A673 (cell line): Measurements from ENCODE around the gene MYO18B. TPM values are rescaled to one million over a fixed set of nuclear protein-coding genes. Genes with fewer than 3 reads are reported as not detected.

Experiments used
- BruUV-seq: library from RNA; stranded (reverse); fragments of 400-500 nt; replicated peaks from 2 replicates; lab custom pipeline; 2021; lab: Mats Ljungman, UMichigan
- CTCF ChIA-PET: fragments of 300-600 bp; sonication (Branson Sonifier 250); formaldehyde crosslinking; loops from one replicate; lab custom pipeline; 2022; ENCODE audit warnings: antibody characterized with exemption; lab: Charles Lee
- POLR2A ChIA-PET: fragments of 300-600 bp; sonication (Branson Sonifier 250); formaldehyde crosslinking; loops from one replicate; lab custom pipeline; 2022; ENCODE audit warnings: antibody characterized with exemption; ENCODE audit not compliant: low non-redundant PET; lab: Charles Lee
- DNase-seq: peaks from one replicate; pipeline ENCODE4 v3.0.0-alpha.2; 2015; ENCODE audit warnings: low spot score
- H3K27ac ChIP-seq: fragments of 200-600 bp; sonication (generic); 2 replicates; pipeline ENCODE4 v1.5.1; 2016; ENCODE audit warnings: mixed run types, low read depth, mild to moderate bottlenecking, mixed read lengths, antibody characterized with exemption, low read length; ENCODE audit not compliant: poor library complexity, severe bottlenecking
- H3K27me3 ChIP-seq: fragments of 200-600 bp; sonication (generic); replicated peaks from 2 replicates; pipeline ENCODE4 v1.6.1; 2017; ENCODE audit warnings: mixed run types, low read depth, mild to moderate bottlenecking, mixed read lengths, antibody characterized with exemption, low read length; ENCODE audit not compliant: insufficient read depth, poor library complexity
- H3K36me3 ChIP-seq: fragments of 200-600 bp; sonication (generic); 2 replicates; pipeline ENCODE4 v1.6.1; 2016; ENCODE audit warnings: mixed run types, mild to moderate bottlenecking, mixed read lengths, antibody characterized with exemption, low read length; ENCODE audit not compliant: insufficient read depth, poor library complexity, severe bottlenecking
- H3K4me1 ChIP-seq: fragments of 200-600 bp; sonication (generic); 2 replicates; pipeline ENCODE4 v1.6.1; 2017; ENCODE audit warnings: mixed run types, mild to moderate bottlenecking, mixed read lengths, antibody characterized with exemption, low read length; ENCODE audit not compliant: insufficient read depth, poor library complexity, severe bottlenecking
- H3K4me3 ChIP-seq: fragments of 200-600 bp; sonication (generic); 2 replicates; pipeline ENCODE4 v1.5.1; 2016; ENCODE audit warnings: low read depth, mixed run types, mild to moderate bottlenecking, mixed read lengths, low read length; ENCODE audit not compliant: poor library complexity, severe bottlenecking
- H3K9me3 ChIP-seq: fragments of 200-600 bp; sonication (generic); 2 replicates; pipeline ENCODE4 v1.6.1; 2016; ENCODE audit warnings: mixed run types, low read depth, mild to moderate bottlenecking, mixed read lengths, antibody characterized with exemption, low read length; ENCODE audit not compliant: poor library complexity, severe bottlenecking
- EZH2 ChIP-seq: fragments of 200-600 bp; sonication (generic); IDR thresholded peaks from 2 replicates; pipeline ENCODE4 v1.6.1; 2017; ENCODE audit warnings: borderline replicate concordance, low read depth, mild to moderate bottlenecking, mixed read lengths, antibody characterized with exemption, low read length; ENCODE audit not compliant: poor library complexity, severe bottlenecking
- intact Hi-C: fragments of 100-400 bp; cut with micrococcal nuclease; formaldehyde crosslinking; loops from one replicate; pipeline ENCODE4 v1.10.0; 2022; ENCODE audit not compliant: unreplicated experiment
- total RNA-seq: library from RNA; stranded (reverse); gene quantifications from 2 replicates; pipeline ENCODE4 v1.2.3, GENCODE V29; 2021
- TF ChIP-seq, protein P1 (sequence below): fragments of 300-800, 200-600 bp; sonication (generic); conservative IDR thresholded peaks from 2 replicates; pipeline ENCODE4 v1.5.1; 2017; ENCODE audit warnings: low read depth, mild to moderate bottlenecking, antibody characterized with exemption, low read length, moderate library complexity, mixed read lengths

The MYO18B gene
- total RNA-seq, 1 experiment from 2014 or later: not detected

DNA sequence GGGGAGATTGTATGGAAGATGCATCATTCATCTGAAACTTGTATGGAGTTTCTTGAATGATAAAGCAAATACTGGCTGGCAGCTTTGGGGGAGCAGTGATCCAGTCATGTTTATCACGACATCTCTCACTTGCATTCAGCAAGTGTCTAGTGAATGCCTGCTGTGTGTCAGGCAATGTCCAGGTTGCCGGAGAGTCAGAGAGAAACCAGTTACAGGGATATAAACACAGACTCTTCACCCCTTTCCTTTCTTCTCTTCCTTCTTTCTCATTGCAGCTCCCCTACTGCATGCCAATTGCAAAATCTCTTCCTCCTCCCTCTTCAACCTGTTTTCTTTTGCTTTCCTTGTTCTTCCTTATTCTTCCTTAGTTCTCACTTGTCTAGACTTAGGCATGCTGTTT is 220.7 kb downstream of the MYO18B start:
- POLR2A ChIA-PET: no interaction called here

GRCh38 chr22:25964961-25965730 is 223.2 kb downstream of the MYO18B start:
- Histone ChIP-seq H3K36me3 (no peaks in the 10 kb centered on the region), H3K9me3 (no peaks in the 10 kb centered on the region), H3K27me3 (no peaks in the 10 kb centered on the region), H3K4me3 (no peak overlapping the region), H3K27ac (no peak overlapping the region), H3K4me1 (peaks cover 4% of the 10 kb centered on the region)
- CTCF ChIA-PET: no interaction called here
- no TSS peak for BruUV-seq
- POLR2A ChIA-PET: no interaction called here
- TF ChIP-seq, protein P1, sequence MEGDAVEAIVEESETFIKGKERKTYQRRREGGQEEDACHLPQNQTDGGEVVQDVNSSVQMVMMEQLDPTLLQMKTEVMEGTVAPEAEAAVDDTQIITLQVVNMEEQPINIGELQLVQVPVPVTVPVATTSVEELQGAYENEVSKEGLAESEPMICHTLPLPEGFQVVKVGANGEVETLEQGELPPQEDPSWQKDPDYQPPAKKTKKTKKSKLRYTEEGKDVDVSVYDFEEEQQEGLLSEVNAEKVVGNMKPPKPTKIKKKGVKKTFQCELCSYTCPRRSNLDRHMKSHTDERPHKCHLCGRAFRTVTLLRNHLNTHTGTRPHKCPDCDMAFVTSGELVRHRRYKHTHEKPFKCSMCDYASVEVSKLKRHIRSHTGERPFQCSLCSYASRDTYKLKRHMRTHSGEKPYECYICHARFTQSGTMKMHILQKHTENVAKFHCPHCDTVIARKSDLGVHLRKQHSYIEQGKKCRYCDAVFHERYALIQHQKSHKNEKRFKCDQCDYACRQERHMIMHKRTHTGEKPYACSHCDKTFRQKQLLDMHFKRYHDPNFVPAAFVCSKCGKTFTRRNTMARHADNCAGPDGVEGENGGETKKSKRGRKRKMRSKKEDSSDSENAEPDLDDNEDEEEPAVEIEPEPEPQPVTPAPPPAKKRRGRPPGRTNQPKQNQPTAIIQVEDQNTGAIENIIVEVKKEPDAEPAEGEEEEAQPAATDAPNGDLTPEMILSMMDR: no peak
- TF ChIP-seq EZH2: no peak
- DNase-seq: no peak
- intact Hi-C loops: no loop called here

More for the DNA sequence above, 220.7 kb downstream of the MYO18B start:
- BruUV-seq: no TSS peak
- H3K36me3 ChIP-seq: no peaks in the 10 kb centered on the region
- H3K4me1 ChIP-seq: peaks cover 3% of the 10 kb centered on the region
- H3K27ac ChIP-seq: no peak overlapping the region
- CTCF ChIA-PET: no interaction called here
- intact Hi-C loops: no loop called here
- no peaks in the 10 kb centered on the region for H3K9me3 ChIP-seq
- TF ChIP-seq, protein P1: no peak
- no peak for TF ChIP-seq EZH2
- peaks cover 3% of the 10 kb centered on the region for H3K27me3 ChIP-seq
- H3K4me3 ChIP-seq: no peak overlapping the region
- no peak for DNase-seq

- BruUV-seq: no TSS peak
- Histone ChIP-seq H3K27me3 (no peaks in the 10 kb centered on the region), H3K36me3 (no peaks in the 10 kb centered on the region), H3K4me1 (peaks cover 9% of the 10 kb centered on the region), H3K27ac (no peak overlapping the region), H3K4me3 (no peak overlapping the region), H3K9me3 (no peaks in the 10 kb centered on the region)
- POLR2A ChIA-PET: no interaction called here
- intact Hi-C loops: no loop called here
- TF ChIP-seq, protein P1: no peak
- TF ChIP-seq EZH2: no peak
- CTCF ChIA-PET: interaction anchor here (0.5 kb wide), 1 partner anchor 51 kb away, joined by 3 read pairs; no protein-coding TSS in a partner anchor
- peak; percentile 72 for DNase-seq
These were observed 224.5 kb downstream of the MYO18B start for GRCh38 chr22:25966448-25966913.
